NCI-H2196 (cell line): ENCODE data around the gene FRG2.
"Not testable (repeated sequence)": the region's sequence is repeated elsewhere in the genome, so short reads cannot be mapped to it uniquely, and the experiment has no call there.

Experiments
- DNase-seq: peaks from one replicate; lab custom pipeline; 2025; ENCODE audit not compliant: unreplicated experiment; lab: John Stamatoyannopoulos, UW

FRG2 gene

GRCh38 chr4:190027156-190027555 is at the start of gene FRG2:
Gene FRG2, minus strand, starts transcription at chr4:190027256. Its CDS starts 52 bp downstream, at chr4:190027204.
- not testable (repeated sequence) for DNase-seq

GRCh38 chr4:190068351-190068750 is 41.3 kb upstream of the FRG2 start:
- not testable (repeated sequence) for DNase-seq

GRCh38 chr4:190064805-190065204 is 37.7 kb upstream of the FRG2 start:
- DNase-seq, result not testable (repeated sequence)

GRCh38 chr4:190064342-190064741 is 37.3 kb upstream of the FRG2 start, which contains the start of gene DBET:
Gene DBET, plus strand, starts transcription at chr4:190064502.
- DNase-seq, result not testable (repeated sequence)

GRCh38 chr4:190058997-190059396 is 31.9 kb upstream of the FRG2 start:
- not testable (repeated sequence) for DNase-seq

- DNase-seq, result not testable (repeated sequence)
These were observed 22.6 kb upstream of the FRG2 start for GRCh38 chr4:190049378-190050239.

- not testable (repeated sequence) for DNase-seq
These were observed 20.6 kb upstream of the FRG2 start for GRCh38 chr4:190047627-190048026.

GRCh38 chr4:190040873-190041272 is 13.8 kb upstream of the FRG2 start:
- DNase-seq, result not testable (repeated sequence)

- DNase-seq, result not testable (repeated sequence)
These were observed 10.8 kb upstream of the FRG2 start for GRCh38 chr4:190037704-190038388.

GRCh38 chr4:190031264-190031663 is 4.2 kb upstream of the FRG2 start:
- not testable (repeated sequence) for DNase-seq

- DNase-seq, result not testable (repeated sequence)
These were observed 4.3 kb downstream of the FRG2 start for GRCh38 chr4:190022614-190023281.

- not testable (repeated sequence) for DNase-seq
These were observed 5.1 kb downstream of the FRG2 start for GRCh38 chr4:190021973-190022372.

GRCh38 chr4:190020790-190021717 is 6.0 kb downstream of the FRG2 start:
- DNase-seq, result no peak

GRCh38 chr4:190019859-190020463 is 7.1 kb downstream of the FRG2 start:
- not testable (repeated sequence) for DNase-seq

- no peak for DNase-seq
These were observed 7.8 kb downstream of the FRG2 start for GRCh38 chr4:190019023-190019858.

- no peak for DNase-seq
These were observed 8.7 kb downstream of the FRG2 start for GRCh38 chr4:190018201-190018920.

- no peak for DNase-seq
These were observed 9.5 kb downstream of the FRG2 start for GRCh38 chr4:190017357-190018200.
